Heart left ventricle (tissue), 16 donors: ENCODE data around the gene NEK7. TPM values are rescaled to one million over a fixed set of nuclear protein-coding genes. Genes with fewer than 3 reads are reported as not detected.

Experiments
- ATAC-seq, 4 donors: fragments of 200-7000 bp; cut with Tn5 transposase; one replicate each; pipeline ENCODE4 v1.9.1; 2020 to 2022; ENCODE audit warnings: moderate library complexity in 4 of 4, mild to moderate bottlenecking in 3 of 4, moderate number of reproducible peaks in 1 of 4
- DNase-seq, 5 donors: peaks; one replicate each; pipeline ENCODE4 v3.0.0-alpha.2; 2020
- H3K27ac ChIP-seq, 12 donors: fragments of 200-600 bp; sonication (generic) in 4 of 12; one replicate each; pipeline versions ENCODE4 v1.5.0 to v1.8.0; 2016 to 2022; ENCODE audit warnings: mild to moderate bottlenecking in 2 of 12
- H3K27me3 ChIP-seq, 9 donors: fragments of 200-600 bp; sonication (generic) in 2 of 9; one replicate each; pipeline versions ENCODE4 v1.5.1 to v1.8.0; 2016 to 2022; ENCODE audit warnings: mild to moderate bottlenecking in 3 of 9
- H3K36me3 ChIP-seq, 9 donors: fragments of 200-600 bp; sonication (generic) in 2 of 9; one replicate each; pipeline versions ENCODE4 v1.5.0 to v1.8.0; 2018 to 2022; ENCODE audit warnings: mild to moderate bottlenecking in 2 of 9
- H3K4me1 ChIP-seq, 12 donors: fragments of 200-600 bp; sonication (generic) in 4 of 12; one replicate each; pipeline versions ENCODE4 v1.5.0 to v1.8.0; 2016 to 2022; ENCODE audit warnings: mild to moderate bottlenecking in 3 of 12
- H3K4me3 ChIP-seq, 12 donors: fragments of 200-600 bp; sonication (generic) in 4 of 12; one replicate each; pipeline versions ENCODE4 v1.5.0 to v1.8.0; 2017 to 2022; ENCODE audit warnings: mild to moderate bottlenecking in 9 of 12, moderate library complexity in 4 of 12
- H3K9me3 ChIP-seq, 12 donors: fragments of 200-600 bp; sonication (generic) in 4 of 12; one replicate each; pipeline versions ENCODE4 v1.5.0 to v1.8.0; 2016 to 2022; ENCODE audit warnings: mild to moderate bottlenecking in 1 of 12
- POLR2A ChIP-seq, 2 donors: fragments of 450-650 bp; IDR thresholded peaks; one replicate each; pipeline ENCODE4 v1.6.1; 2017; ENCODE audit warnings: antibody characterized with exemption in 2 of 2, mild to moderate bottlenecking in 2 of 2, moderate library complexity in 2 of 2
- WGBS, 4 donors: extraction: QIAGEN DNeasy Blood & Tissue Kit in 2 of 4; methylation state at CpG; one replicate each; pipeline versions ENCODE4 v1.1.5 to v1.1.7; 2013 to 2018; 5-methylcytosine and 5-hydroxymethylcytosine counted together
- intact Hi-C, 10 donors: fragments of 100-400 bp; cut with DNase I; formaldehyde crosslinking; loops; one replicate each; pipeline versions ENCODE4 v1.11.1 to v1.14.2; 2022
- long read RNA-seq, 3 donors: library from polyadenylated mRNA; unstranded; transcript quantifications; one replicate each; pipeline ENCODE4 v2.0.0, GENCODE V29; 2020 to 2021
- polyA plus RNA-seq, 2 donors: library from polyadenylated mRNA; stranded (reverse); fragments of 200-250 nt; gene quantifications; one replicate each; pipeline ENCODE4 v1.2.3, GENCODE V29; 2013
- total RNA-seq, 9 donors: library from RNA; depleted of rRNA in 2 of 9; stranded (reverse); fragments of >200 nt in 2 of 9; fragmentation: NEBNext Ultra II Directional in 3 of 9; extraction: Animal tissue kit (Norgen Biotek cat#: 25700) in 3 of 9; gene quantifications; one replicate each; pipeline versions ENCODE4 v1.1.0 to v1.2.4, GENCODE V29; 2016 to 2023
- TF ChIP-seq, protein P1 (sequence below), 12 donors: fragments of 200-600 bp; sonication (generic) in 4 of 12; IDR thresholded peaks; one replicate each; pipeline versions ENCODE4 v1.5.0 to v1.8.0; 2018 to 2022; ENCODE audit warnings: antibody characterized with exemption in 12 of 12, mild to moderate bottlenecking in 5 of 12
- donor health status: ischemic (EF 13 %, LVEDD 7.1; RV severe dilation, severe dysfunction).
- donor health status: healthy with polysubstance abuse.
- donor health status: DM: no; HTN: yes; CAD: no.
- donor health status: DM: no; HTN: no; CAD: no.
- donor health status: ischemic (EF 25% LVEDD 6.9; RV normal size, moderate dysfunction).
- donor health status: ischemic (EF 25% LVEDD 5.7; RV mildly dilated, moderate dysfunction).
- donor health status: healthy.
- donor health status: DM: yes; HTN: yes; CAD: no.
- donor health status: ischemic (EF 35%, LVEDD 5.7; RV mildly dilated, moderate dysfunction).
- donor health status: nonischemic (EF 11% LVEDD 7.7; RV severe dilation, severe dysfunction).
- donor health status: DM: yes; HTN: yes; CAD: no.
- donor health status: PGD.
- donor health status: ischemic (EF 29% LVEDD 5.4; RV normal size, mild dysfunction).
- donor health status: nonischemic (EF 23%, LVEDD 6.1; RV moderate dilation, normal function).

Gene NEK7
- total RNA-seq (100 to 1,000 TPM; 179 to 499 (median 286) TPM), polyA plus RNA-seq (100 to 1,000 TPM in 1 of 2 donors, 10 to 100 TPM in 1; 57.5 to 235 TPM)
- long read RNA-seq, donor 1, full-length matches to known transcripts = 550 of 672 reads
- long read RNA-seq, donor 1, partial matches to known transcripts = 17 of 672 reads
- long read RNA-seq, donor 1, other reads (novel, unspliced or antisense) = 105 of 672 reads
- long read RNA-seq, donor 2, full-length matches to known transcripts = 14 of 53 reads
- long read RNA-seq, donor 2, partial matches to known transcripts = 13 of 53 reads
- long read RNA-seq, donor 2, other reads (novel, unspliced or antisense) = 26 of 53 reads
- long read RNA-seq, donor 3, full-length matches to known transcripts = 1,149 of 1,410 reads
- long read RNA-seq, donor 3, partial matches to known transcripts = 69 of 1,410 reads
- long read RNA-seq, donor 3, other reads (novel, unspliced or antisense) = 192 of 1,410 reads

GRCh38 chr1:198156745-198157240 is at the start of gene NEK7:
Gene NEK7, plus strand, starts transcription at chr1:198156998. Its CDS starts 75,583 bp downstream, at chr1:198232581.
- peak; percentile 88 to 92 (median 90) for DNase-seq
- intact Hi-C loops = loop anchor here (2.0 to 10.0 kb wide), 13 partner anchors 48 to 382 kb away; partner anchors contain the start of genes C1orf53 (in 1 of the 10) and DENND1B (in 1 of the 10)
- peak within 1 kb of the TSS; percentile 97 to 99 (median 98) for H3K27ac ChIP-seq
- 0 to 1% (median 0%) methylated on average over 15 to 63 of the region's 63 CpGs for WGBS, 4 donors
- H3K4me3 ChIP-seq = peak within 1 kb of the TSS; percentile 75 to 100 (median 89)
- H3K4me1 ChIP-seq = peaks cover 0 to 64% (median 44%) of the 10 kb centered on the region in 12 donors
- TF ChIP-seq, protein P1, sequence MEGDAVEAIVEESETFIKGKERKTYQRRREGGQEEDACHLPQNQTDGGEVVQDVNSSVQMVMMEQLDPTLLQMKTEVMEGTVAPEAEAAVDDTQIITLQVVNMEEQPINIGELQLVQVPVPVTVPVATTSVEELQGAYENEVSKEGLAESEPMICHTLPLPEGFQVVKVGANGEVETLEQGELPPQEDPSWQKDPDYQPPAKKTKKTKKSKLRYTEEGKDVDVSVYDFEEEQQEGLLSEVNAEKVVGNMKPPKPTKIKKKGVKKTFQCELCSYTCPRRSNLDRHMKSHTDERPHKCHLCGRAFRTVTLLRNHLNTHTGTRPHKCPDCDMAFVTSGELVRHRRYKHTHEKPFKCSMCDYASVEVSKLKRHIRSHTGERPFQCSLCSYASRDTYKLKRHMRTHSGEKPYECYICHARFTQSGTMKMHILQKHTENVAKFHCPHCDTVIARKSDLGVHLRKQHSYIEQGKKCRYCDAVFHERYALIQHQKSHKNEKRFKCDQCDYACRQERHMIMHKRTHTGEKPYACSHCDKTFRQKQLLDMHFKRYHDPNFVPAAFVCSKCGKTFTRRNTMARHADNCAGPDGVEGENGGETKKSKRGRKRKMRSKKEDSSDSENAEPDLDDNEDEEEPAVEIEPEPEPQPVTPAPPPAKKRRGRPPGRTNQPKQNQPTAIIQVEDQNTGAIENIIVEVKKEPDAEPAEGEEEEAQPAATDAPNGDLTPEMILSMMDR (IDR thresholded peaks at IDR 0.05) = no peak
- peak; percentile 41 to 84 for TF ChIP-seq POLR2A (IDR thresholded peaks at IDR 0.05)
- H3K36me3 ChIP-seq = no peaks in the 10 kb centered on the region
- no peaks in the 10 kb centered on the region for H3K9me3 ChIP-seq
- H3K27me3 ChIP-seq = no peaks in the 10 kb centered on the region
- peak; percentile 68 to 88 (median 80) for ATAC-seq

GRCh38 chr1:198107091-198107501 is 49.7 kb upstream of the NEK7 start:
- intact Hi-C loops = no loop called here
- 92 to 98% (median 94%) methylated on average over 2 of the region's 2 CpGs for WGBS, 4 donors
- DNase-seq (no peak), ATAC-seq (no peak)
- TF ChIP-seq, protein P1 (IDR thresholded peaks at IDR 0.05) = no peak
- TF ChIP-seq POLR2A (IDR thresholded peaks at IDR 0.05) = no peak
- Histone ChIP-seq H3K36me3 (no peaks in the 10 kb centered on the region), H3K4me3 (no peak overlapping the region), H3K9me3 (no peaks in the 10 kb centered on the region), H3K27me3 (no peaks in the 10 kb centered on the region), H3K4me1 (no peaks in the 10 kb centered on the region), H3K27ac (no peak overlapping the region)

GRCh38 chr1:198108636-198109370 is 48.0 kb upstream of the NEK7 start:
- intact Hi-C loops = no loop called here
- Histone ChIP-seq H3K27me3 (no peaks in the 10 kb centered on the region), H3K36me3 (no peaks in the 10 kb centered on the region), H3K4me3 (no peak overlapping the region), H3K4me1 (no peaks in the 10 kb centered on the region), H3K9me3 (no peaks in the 10 kb centered on the region), H3K27ac (no peak overlapping the region)
- WGBS, 4 donors = 83 to 94% (median 91%) methylated on average over 1 of the region's 1 CpG
- DNase-seq (no peak), ATAC-seq (no peak)
- TF ChIP-seq, protein P1 (IDR thresholded peaks at IDR 0.05) = no peak
- no peak for TF ChIP-seq POLR2A (IDR thresholded peaks at IDR 0.05)

GRCh38 chr1:198109371-198109715 is 47.5 kb upstream of the NEK7 start:
- Histone ChIP-seq H3K4me1 (no peaks in the 10 kb centered on the region), H3K4me3 (no peak overlapping the region), H3K27ac (no peak overlapping the region), H3K27me3 (no peaks in the 10 kb centered on the region), H3K36me3 (no peaks in the 10 kb centered on the region), H3K9me3 (no peaks in the 10 kb centered on the region)
- intact Hi-C loops = no loop called here
- no peak for ATAC-seq
- DNase-seq = no peak
- TF ChIP-seq POLR2A (IDR thresholded peaks at IDR 0.05) = no peak
- TF ChIP-seq, protein P1 (IDR thresholded peaks at IDR 0.05) = no peak
